ENCODE data around the gene APBB3. TPM values are rescaled to one million over a fixed set of nuclear protein-coding genes. Genes with fewer than 3 reads are reported as not detected.
A peak's percentile ranks its signal among the peaks of the same experiment; 100 is the strongest.

APBB3 gene
- total and polyA plus RNA-seq, 9 of the 15 experiments (the other 6 are each of a cell fraction or from before 2014, with no cell fraction given), result 0.17 to 24.3 (median 9.5) TPM

- peak; percentile 91 for TF ChIP-seq TFE3 (CRISPR knock-in tag; IDR thresholded peaks at IDR 0.05)
- TF ChIP-seq RAD21 (CRISPR knock-in tag; conservative IDR thresholded peaks at IDR 0.05 in 1 of 2, IDR thresholded peaks at IDR 0.05 in 1 of 2), result 0 out of 4 replicates have a peak, but pooled peaks of 1 of the 2 experiments have one; percentile 12
- no peak for TF ChIP-seq MTF1 (CRISPR knock-in tag; IDR thresholded peaks at IDR 0.05; ENCODE audit: borderline replicate concordance)
- TF ChIP-seq KDM4B (IDR thresholded peaks at IDR 0.05; ENCODE audit: borderline replicate concordance in 2 of 2, low read depth in 1 of 2), result peak in 1 of 2 experiments; percentile 47; a peak in 1 of 4 replicates
- TF ChIP-seq ZNF740 (CRISPR knock-in tag; IDR thresholded peaks at IDR 0.05), result peak; percentile 71; the same call in 1 of the 2 replicates
- no peak for TF ChIP-seq ZNF740 (tag; IDR thresholded peaks at IDR 0.05)
- peak; percentile 88 for TF ChIP-seq RNF2 (IDR thresholded peaks at IDR 0.05)
- TF ChIP-seq CHAMP1 (IDR thresholded peaks at IDR 0.05), result no peak; the same call in 1 of the 2 replicates
- TF ChIP-seq ZNF445 (CRISPR knock-in tag; IDR thresholded peaks at IDR 0.05; ENCODE audit: low read depth), result no peak
- TF ChIP-seq EP400 (IDR thresholded peaks at IDR 0.05), result peak; percentile 98
- no peak for TF ChIP-seq CEBPZ (IDR thresholded peaks at IDR 0.05; ENCODE audit: borderline replicate concordance, low read depth, low read length)
- TF ChIP-seq ZNF511 (CRISPR knock-in tag; IDR thresholded peaks at IDR 0.05), result no peak
- no peak for TF ChIP-seq SMAD2 (IDR thresholded peaks at IDR 0.05; ENCODE audit: low read depth, low read length)
- no peak for TF ChIP-seq ZSCAN29 (IDR thresholded peaks at IDR 0.05)
- TF ChIP-seq JUN (IDR thresholded peaks at IDR 0.05; ENCODE audit: borderline replicate concordance, low read depth, low read length), result peak; percentile 98
- TF ChIP-seq JUN (CRISPR knock-in tag; IDR thresholded peaks at IDR 0.05; ENCODE audit: borderline replicate concordance), result peak; percentile 97
Measured at GRCh38 chr5:140564196-140565023, at the start of gene APBB3, which contains the start of gene SLC35A4 (continued).

Measured in K562 (cell line).